Gastrocnemius medialis (tissue), 4 donors: ENCODE measurements around the gene SEMA6B. TPM values are rescaled to one million over a fixed set of nuclear protein-coding genes. Genes with fewer than 3 reads are reported as not detected.

Experiments used
- ATAC-seq, 2 donors: fragments of 150-250 bp; one replicate each; pipeline ENCODE4 v1.9.1; 2016
- DNase-seq, 2 donors: peaks; one replicate each; pipeline ENCODE4 v3.0.0-alpha.2; 2019
- H3K27ac ChIP-seq, 4 donors: fragments of 200-600 bp; sonication (generic); 1 replicate in 1 of 4; 2 replicates in 3 of 4; pipeline ENCODE4 v1.5.1; 2016 to 2018; ENCODE audit warnings: mild to moderate bottlenecking in 2 of 4, moderate library complexity in 1 of 4
- H3K27me3 ChIP-seq, 3 donors: fragments of 200-600 bp; sonication (generic) in 2 of 3; 1 replicate in 1 of 3; 2 replicates in 2 of 3; pipeline versions ENCODE4 v1.5.1 to v1.6.0; 2016 to 2019; ENCODE audit warnings: mild to moderate bottlenecking in 1 of 3, moderate library complexity in 1 of 3
- H3K36me3 ChIP-seq, 2 donors: fragments of 200-600 bp; sonication (generic) in 1 of 2; one replicate each; pipeline ENCODE4 v1.5.1; 2017 to 2018
- H3K4me1 ChIP-seq, 2 donors: fragments of 200-600 bp; sonication (generic) in 1 of 2; one replicate each; pipeline ENCODE4 v1.5.1; 2016 to 2017; ENCODE audit warnings: mild to moderate bottlenecking in 2 of 2
- H3K4me3 ChIP-seq, 4 donors: fragments of 200-600 bp; sonication (generic) in 3 of 4; 1 replicate in 1 of 4; 2 replicates in 3 of 4; pipeline ENCODE4 v1.5.1; 2016 to 2019; ENCODE audit warnings: mild to moderate bottlenecking in 2 of 4
- H3K9me3 ChIP-seq, 3 donors: fragments of 200-600 bp; sonication (generic) in 2 of 3; 1 replicate in 1 of 3; 2 replicates in 2 of 3; pipeline ENCODE4 v1.5.1; 2016 to 2019
- POLR2A ChIP-seq, 2 donors: fragments of 450-650 bp; IDR thresholded peaks; one replicate each; pipeline ENCODE4 v1.6.1; 2017; ENCODE audit warnings: antibody characterized with exemption in 2 of 2, mild to moderate bottlenecking in 2 of 2, moderate library complexity in 2 of 2
- in situ Hi-C, 4 donors: fragments of 200-750 bp; cut with MboI; loops; one replicate each; pipeline versions ENCODE4 v1.15.0 to v1.8.0; 2017; ENCODE audit warnings: low sequenced_read_pairs in 4 of 4
- intact Hi-C: fragments of 100-400 bp; cut with DNase I; formaldehyde crosslinking; loops from one replicate; pipeline ENCODE4 v1.15.1; 2023; ENCODE audit warnings: low total_unique reads
- total RNA-seq, 4 donors: library from RNA; depleted of rRNA; stranded (reverse); fragments of >200 nt; gene quantifications; one replicate each; pipeline versions ENCODE4 v1.1.0 to v1.2.3, GENCODE V29; 2016
- TF ChIP-seq, protein P1 (sequence below), 5 experiments: fragments of 450-650 bp in 3 of 5; fragments of 200-600 bp in 2 of 5; sonication (generic) in 2 of 5; IDR thresholded peaks in 4 of 5; conservative IDR thresholded peaks in 1 of 5; 1 replicate in 4 of 5; 2 replicates in 1 of 5; pipeline ENCODE4 v1.5.1; 2016 to 2019; ENCODE audit warnings: antibody characterized with exemption in 5 of 5, mild to moderate bottlenecking in 3 of 5, moderate library complexity in 3 of 5

SEMA6B gene
- total RNA-seq, 4 donors from 2014 or later = 1.4 to 3.3 (median 2.6) TPM

DNA sequence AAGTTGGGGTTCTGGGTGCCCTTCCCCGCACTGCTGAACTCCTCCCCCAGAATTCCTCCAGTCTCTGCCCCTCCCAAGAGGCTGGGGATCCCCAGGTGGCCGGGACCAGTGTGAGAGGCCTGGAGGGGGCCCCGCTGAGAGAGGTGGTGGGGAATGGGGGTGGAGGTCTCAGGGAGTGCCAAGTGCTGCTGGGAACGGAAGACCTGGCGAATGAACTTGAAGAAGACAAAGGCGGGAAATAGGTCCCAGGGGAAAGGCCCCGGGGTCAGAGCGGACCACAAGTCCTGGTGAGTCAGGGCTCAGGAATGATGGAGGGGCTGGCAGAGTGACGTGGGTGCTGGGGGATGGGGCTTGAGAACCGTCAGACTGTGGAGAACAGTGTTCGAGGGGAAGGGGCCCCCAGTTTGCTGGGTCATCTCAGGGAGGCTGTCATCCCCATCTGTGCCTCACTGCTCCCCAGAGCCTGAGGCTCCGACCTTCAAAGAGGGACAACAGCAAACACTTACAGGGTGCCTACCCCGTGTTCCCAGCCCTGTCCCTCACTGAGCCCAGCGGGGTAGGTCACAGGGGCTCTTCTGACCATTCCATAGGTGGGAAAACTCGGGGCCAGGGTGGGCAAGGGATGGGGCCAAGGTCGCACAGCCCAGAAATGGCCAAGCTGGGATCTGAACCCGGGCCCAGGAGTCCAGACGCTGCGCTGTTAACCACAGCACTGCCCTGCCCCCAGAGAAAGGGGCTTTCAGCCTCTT lies 16.0 kb upstream of the SEMA6B start:
- H3K4me3 ChIP-seq = no peak overlapping the region

DNA sequence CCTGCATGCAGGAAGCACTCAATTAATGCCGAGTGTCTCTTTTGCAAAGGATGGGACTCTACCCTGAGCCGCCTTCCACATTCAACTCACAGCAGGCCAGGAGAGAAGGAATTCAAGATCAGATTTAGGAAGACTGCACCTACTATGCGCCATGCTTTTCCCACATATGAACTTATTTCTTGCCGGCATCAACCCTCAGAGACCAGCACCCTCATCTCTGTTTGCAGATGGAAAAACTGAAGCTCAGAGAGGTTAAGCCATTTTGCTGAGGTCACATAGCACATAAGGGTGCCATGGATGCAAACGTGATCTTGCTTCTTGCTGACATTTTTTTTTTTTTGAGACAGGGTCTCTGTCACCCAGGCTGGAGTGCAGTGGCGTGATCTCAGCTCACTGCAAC lies 14.2 kb upstream of the SEMA6B start:
- Histone ChIP-seq H3K27me3 (peaks cover 0 to 4% (median 0%) of the 10 kb centered on the region in 3 donors), H3K36me3 (no peaks in the 10 kb centered on the region), H3K4me1 (no peaks in the 10 kb centered on the region), H3K4me3 (no peak overlapping the region), H3K27ac (peak overlapping the region in 1 of 4 donors; percentile 77), H3K9me3 (no peaks in the 10 kb centered on the region)
- intact Hi-C loops (no loop called here), in situ Hi-C loops (loop anchor here in 1 of 4 donors (10.0 kb wide), 1 partner anchor 61 kb away; the partner anchor contains the start of gene TNFAIP8L1)
- DNase-seq (no peak), ATAC-seq (no peak)
- TF ChIP-seq, protein P1, sequence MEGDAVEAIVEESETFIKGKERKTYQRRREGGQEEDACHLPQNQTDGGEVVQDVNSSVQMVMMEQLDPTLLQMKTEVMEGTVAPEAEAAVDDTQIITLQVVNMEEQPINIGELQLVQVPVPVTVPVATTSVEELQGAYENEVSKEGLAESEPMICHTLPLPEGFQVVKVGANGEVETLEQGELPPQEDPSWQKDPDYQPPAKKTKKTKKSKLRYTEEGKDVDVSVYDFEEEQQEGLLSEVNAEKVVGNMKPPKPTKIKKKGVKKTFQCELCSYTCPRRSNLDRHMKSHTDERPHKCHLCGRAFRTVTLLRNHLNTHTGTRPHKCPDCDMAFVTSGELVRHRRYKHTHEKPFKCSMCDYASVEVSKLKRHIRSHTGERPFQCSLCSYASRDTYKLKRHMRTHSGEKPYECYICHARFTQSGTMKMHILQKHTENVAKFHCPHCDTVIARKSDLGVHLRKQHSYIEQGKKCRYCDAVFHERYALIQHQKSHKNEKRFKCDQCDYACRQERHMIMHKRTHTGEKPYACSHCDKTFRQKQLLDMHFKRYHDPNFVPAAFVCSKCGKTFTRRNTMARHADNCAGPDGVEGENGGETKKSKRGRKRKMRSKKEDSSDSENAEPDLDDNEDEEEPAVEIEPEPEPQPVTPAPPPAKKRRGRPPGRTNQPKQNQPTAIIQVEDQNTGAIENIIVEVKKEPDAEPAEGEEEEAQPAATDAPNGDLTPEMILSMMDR (IDR thresholded peaks at IDR 0.05 in 4 of 5, conservative IDR thresholded peaks at IDR 0.05 in 1 of 5) = no peak
- TF ChIP-seq POLR2A (IDR thresholded peaks at IDR 0.05) = no peak

More for the DNA sequence above, 16.0 kb upstream of the SEMA6B start:
- in situ Hi-C loops (loop anchor here in 2 of 4 donors (5.0 to 10.0 kb wide), 2 partner anchors 57 to 59 kb away; partner anchors contain the start of gene TNFAIP8L1 (in 1 of the 2)), intact Hi-C loops (loop anchor here (1.0 kb wide), 1 partner anchor 58 kb away; no protein-coding TSS in a partner anchor)
- Histone ChIP-seq H3K27me3 (peaks cover 5 to 12% (median 8%) of the 10 kb centered on the region in 3 donors), H3K4me1 (peaks cover 0 to under 1% of the 10 kb centered on the region in 2 donors), H3K27ac (peak overlapping the region; percentile 67 to 78 (median 75)), H3K36me3 (no peaks in the 10 kb centered on the region), H3K9me3 (no peaks in the 10 kb centered on the region)
- ATAC-seq (peak; percentile 59 to 68), DNase-seq (peak; percentile 22 to 38)
- TF ChIP-seq, protein P1 (IDR thresholded peaks at IDR 0.05 in 4 of 5, conservative IDR thresholded peaks at IDR 0.05 in 1 of 5) = no peak
- peak in 1 of 2 donors; percentile 26 for TF ChIP-seq POLR2A (IDR thresholded peaks at IDR 0.05)

DNA sequence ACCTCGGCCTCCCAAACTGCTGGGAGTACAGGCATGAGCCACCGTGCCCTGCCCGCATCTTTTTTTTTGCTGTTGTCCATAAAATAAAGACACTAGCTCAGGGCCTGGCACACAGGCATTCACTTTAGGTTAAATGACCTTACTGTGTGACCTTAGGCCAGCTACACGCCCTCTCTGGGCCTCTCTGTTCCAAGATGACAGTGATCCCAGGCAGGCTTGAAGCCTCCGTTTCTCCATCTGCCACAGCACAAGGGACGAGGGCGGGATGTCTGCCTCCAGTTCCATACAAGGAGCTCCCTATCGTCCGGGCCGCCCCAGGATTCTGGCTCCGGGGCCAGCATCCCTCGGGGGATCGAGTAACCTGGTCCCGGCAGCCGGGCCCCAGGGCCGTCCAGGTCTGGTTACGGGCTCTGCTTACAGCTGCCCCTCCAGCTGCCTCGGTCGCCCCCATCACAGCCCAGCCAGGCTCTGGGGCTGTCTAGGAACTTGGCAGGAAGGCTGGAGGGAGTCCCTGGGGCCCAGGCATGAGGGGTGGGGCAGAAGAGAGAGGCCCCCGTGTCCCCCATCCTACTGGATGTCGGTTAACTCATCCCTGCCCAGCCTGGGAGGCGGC lies 11.9 kb upstream of the SEMA6B start:
- DNase-seq (no peak), ATAC-seq (no peak)
- TF ChIP-seq POLR2A (IDR thresholded peaks at IDR 0.05) = no peak
- TF ChIP-seq, protein P1 (IDR thresholded peaks at IDR 0.05 in 4 of 5, conservative IDR thresholded peaks at IDR 0.05 in 1 of 5) = no peak
- no peaks in the 10 kb centered on the region for H3K36me3 ChIP-seq
- peaks cover 0 to 4% (median 0%) of the 10 kb centered on the region in 3 donors for H3K27me3 ChIP-seq
- H3K4me1 ChIP-seq = no peaks in the 10 kb centered on the region
- intact Hi-C loops = no loop called here
- H3K27ac ChIP-seq = peak overlapping the region in 1 of 4 donors; percentile 8
- in situ Hi-C loops = loop anchor here in 1 of 4 donors (10.0 kb wide), 1 partner anchor 63 kb away; the partner anchor contains the start of gene TNFAIP8L1
- no peaks in the 10 kb centered on the region for H3K9me3 ChIP-seq
- H3K4me3 ChIP-seq = no peak overlapping the region

DNA sequence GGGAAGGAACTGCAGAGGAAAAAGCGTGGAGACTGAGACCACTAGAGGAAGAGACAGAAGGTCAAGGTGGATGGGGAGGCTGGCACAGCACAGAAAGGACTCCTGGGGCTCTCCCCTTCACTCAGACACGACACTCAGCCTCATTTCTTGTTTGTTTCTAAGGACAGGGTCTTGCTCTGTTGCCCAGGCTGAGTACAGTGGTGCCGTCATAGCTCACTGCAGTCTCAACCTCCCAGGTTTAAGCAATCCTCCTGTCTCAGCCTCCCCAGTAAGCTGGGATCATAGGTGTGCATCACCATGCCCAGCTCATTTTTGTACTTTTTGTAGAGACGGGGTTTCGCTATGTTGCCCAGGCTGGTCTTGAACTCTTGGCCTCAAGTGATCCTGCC lies 11.4 kb upstream of the SEMA6B start:
- TF ChIP-seq, protein P1 (IDR thresholded peaks at IDR 0.05 in 4 of 5, conservative IDR thresholded peaks at IDR 0.05 in 1 of 5) = no peak
- TF ChIP-seq POLR2A (IDR thresholded peaks at IDR 0.05) = no peak
- H3K27me3 ChIP-seq = peaks cover 0 to 4% (median 0%) of the 10 kb centered on the region in 3 donors
- DNase-seq = no peak
- H3K4me3 ChIP-seq = no peak overlapping the region
- in situ Hi-C loops (loop anchor here in 1 of 4 donors (10.0 kb wide), 1 partner anchor 64 kb away; the partner anchor contains the start of gene TNFAIP8L1), intact Hi-C loops (no loop called here)
- no peaks in the 10 kb centered on the region for H3K4me1 ChIP-seq
- no peak for ATAC-seq
- no peak overlapping the region for H3K27ac ChIP-seq
- H3K9me3 ChIP-seq = no peaks in the 10 kb centered on the region
- no peaks in the 10 kb centered on the region for H3K36me3 ChIP-seq
